Omental fat pad (tissue), 4 donors: ENCODE results near the gene KIF21B. TPM values are rescaled to one million over a fixed set of nuclear protein-coding genes. Genes with fewer than 3 reads are reported as not detected.

Source experiments
- ATAC-seq: fragments of 150-250 bp; one replicate; pipeline ENCODE4 v1.9.1; 2016; ENCODE audit warnings: mild to moderate bottlenecking, moderate library complexity; ENCODE audit not compliant: low FRiP score
- DNase-seq: peaks from one replicate; pipeline ENCODE4 v3.0.0-alpha.2; 2019; ENCODE audit warnings: low spot score
- total RNA-seq, 4 donors: library from RNA; depleted of rRNA; stranded (reverse); fragments of >200 nt; gene quantifications; one replicate each; pipeline ENCODE4 v1.1.0, GENCODE V29; 2016
- TF ChIP-seq, protein P1 (sequence below), 3 donors: fragments of 450-650 bp; IDR thresholded peaks; one replicate each; pipeline ENCODE4 v1.5.1; 2016 to 2017; ENCODE audit warnings: antibody characterized with exemption in 3 of 3, mild to moderate bottlenecking in 3 of 3, moderate library complexity in 2 of 3

Gene KIF21B
- total RNA-seq, 4 donors from 2014 or later = 0.93 to 6.1 (median 3.7) TPM

DNA sequence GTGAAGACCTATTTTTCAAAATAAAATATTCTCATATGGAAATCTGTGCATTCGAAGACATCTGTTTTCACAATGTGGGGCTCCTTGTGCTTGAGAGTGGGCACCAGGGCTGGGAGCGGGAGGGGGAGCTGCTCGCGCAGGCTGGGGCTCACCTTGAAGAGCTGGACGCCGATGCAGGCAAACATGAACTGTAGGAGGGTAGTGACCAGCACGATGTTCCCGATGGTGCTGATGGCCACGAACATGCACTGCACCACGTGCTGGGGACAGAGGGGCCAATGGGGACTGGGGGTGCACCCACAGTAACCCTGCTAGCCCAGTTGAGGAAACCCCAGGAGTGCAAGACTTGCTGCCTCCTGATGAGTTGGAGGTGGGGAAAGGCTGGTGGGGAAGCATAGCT, 42.2 kb upstream of the KIF21B start:
- DNase-seq (no peak), ATAC-seq (no peak)
- TF ChIP-seq, protein P1, sequence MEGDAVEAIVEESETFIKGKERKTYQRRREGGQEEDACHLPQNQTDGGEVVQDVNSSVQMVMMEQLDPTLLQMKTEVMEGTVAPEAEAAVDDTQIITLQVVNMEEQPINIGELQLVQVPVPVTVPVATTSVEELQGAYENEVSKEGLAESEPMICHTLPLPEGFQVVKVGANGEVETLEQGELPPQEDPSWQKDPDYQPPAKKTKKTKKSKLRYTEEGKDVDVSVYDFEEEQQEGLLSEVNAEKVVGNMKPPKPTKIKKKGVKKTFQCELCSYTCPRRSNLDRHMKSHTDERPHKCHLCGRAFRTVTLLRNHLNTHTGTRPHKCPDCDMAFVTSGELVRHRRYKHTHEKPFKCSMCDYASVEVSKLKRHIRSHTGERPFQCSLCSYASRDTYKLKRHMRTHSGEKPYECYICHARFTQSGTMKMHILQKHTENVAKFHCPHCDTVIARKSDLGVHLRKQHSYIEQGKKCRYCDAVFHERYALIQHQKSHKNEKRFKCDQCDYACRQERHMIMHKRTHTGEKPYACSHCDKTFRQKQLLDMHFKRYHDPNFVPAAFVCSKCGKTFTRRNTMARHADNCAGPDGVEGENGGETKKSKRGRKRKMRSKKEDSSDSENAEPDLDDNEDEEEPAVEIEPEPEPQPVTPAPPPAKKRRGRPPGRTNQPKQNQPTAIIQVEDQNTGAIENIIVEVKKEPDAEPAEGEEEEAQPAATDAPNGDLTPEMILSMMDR (IDR thresholded peaks at IDR 0.05) = no peak

DNA sequence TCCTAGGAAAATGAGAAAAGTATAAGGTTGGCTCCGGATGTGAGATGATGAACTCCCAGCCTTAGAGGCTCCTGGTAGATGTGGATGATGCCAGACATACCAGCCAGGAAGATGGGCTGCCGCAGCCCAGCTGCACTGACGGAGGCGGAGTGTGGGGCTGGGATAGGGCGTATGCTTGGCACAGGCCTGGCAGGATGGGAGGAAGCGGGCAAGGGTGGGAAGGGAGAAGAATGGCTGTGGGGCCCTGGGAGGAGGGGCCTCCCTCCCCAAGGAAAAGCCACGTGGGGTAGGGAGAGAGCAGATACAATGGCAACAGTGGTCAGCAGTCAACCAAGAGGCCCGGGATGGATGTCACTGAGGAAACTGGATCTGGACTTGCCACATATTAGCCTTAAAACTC, 41.3 kb upstream of the KIF21B start:
- ATAC-seq = no peak
- DNase-seq = no peak
- TF ChIP-seq, protein P1 (IDR thresholded peaks at IDR 0.05) = no peak

DNA sequence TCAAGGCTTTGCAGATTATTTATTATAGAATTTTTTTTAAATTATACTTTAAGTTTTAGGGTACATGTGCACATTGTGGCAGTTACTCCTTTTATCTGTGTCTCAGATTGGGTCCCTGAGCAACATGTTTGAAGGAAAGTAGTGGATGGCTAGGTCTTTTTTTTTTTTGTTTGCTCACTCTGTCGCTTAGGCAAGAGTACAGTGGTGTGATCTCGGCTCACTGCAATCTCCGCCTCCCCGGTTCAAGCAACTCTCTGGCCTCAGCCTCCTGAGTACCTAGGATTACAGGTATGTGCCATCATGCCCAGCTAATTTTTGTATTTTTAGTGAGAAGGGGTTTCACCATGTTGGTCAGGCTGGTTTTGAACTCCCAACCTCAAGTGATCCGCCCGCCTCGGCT, 39.6 kb upstream of the KIF21B start:
- ATAC-seq (no peak), DNase-seq (no peak)
- TF ChIP-seq, protein P1 (IDR thresholded peaks at IDR 0.05) = no peak

DNA sequence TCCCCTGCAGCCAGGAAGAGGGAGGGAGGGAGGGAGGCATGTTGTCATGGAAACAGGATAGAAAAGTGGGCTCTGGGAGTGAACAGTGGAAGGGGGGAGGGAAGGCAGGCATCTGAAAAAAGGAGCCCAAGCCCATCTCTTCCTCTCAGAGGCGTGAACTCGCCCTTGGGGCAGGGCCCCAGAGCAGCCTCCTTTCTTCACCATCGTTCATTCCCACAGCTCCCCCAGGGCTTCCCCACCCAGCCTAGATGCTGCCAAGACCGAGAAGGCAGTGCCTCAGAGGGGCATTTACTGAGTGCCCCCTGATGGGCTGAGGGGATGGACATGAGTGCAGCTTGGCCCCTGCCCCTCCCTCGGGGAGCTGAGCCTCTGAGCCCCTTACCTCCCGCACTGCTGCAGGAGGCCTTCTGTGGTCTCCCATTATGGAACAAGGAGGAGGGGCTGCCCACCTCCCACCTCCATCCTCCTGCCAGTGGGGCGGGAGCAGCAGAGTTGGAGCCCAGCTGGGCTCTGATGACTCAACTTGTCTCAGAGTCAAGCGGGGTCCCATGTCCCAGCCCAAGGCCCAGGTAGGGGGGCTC, 39.1 kb upstream of the KIF21B start:
- TF ChIP-seq, protein P1 (IDR thresholded peaks at IDR 0.05) = no peak
- ATAC-seq (no peak), DNase-seq (no peak)

DNA sequence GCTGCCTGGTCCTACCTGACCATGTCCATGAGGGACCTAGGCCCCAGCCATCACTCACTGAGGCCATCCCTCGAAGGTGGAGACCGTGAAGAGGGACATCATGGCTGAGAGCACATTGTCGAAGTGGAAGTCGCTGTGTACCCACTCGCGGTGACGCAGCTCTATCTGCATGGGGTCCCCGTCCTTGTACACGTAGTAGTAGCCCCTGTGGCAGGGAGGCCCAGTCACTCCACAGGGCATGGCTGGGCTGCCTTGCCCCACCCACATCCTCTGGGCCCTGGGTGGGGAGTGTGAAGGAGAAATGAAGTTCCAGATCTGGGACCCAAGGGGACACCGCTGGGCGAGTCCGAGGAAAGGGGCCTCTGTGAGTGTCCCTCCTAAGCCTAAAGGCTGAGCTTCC, 38.4 kb upstream of the KIF21B start:
- ATAC-seq (no peak), DNase-seq (no peak)
- TF ChIP-seq, protein P1 (IDR thresholded peaks at IDR 0.05) = no peak

DNA sequence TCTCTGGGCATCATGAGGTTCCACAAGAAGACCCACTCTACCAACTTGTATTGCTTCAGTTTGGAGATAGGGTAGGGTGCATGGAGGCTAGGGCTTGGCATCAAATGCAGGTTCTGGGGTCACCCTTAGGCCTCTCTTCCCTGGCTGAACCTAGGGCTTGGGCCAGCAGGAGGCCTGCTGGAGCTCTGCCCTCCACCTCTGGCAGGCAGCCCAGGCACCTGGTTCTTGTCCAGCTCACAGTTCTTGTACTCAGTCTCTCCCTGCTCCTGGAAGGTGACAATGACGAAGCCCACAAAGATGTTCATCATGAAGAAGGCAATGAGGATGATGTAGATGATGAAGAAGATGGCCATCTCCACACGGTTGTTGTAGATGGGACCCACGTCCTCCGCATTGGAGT, 37.5 kb upstream of the KIF21B start:
- no peak for DNase-seq
- no peak for ATAC-seq
- TF ChIP-seq, protein P1 (IDR thresholded peaks at IDR 0.05) = no peak

DNA sequence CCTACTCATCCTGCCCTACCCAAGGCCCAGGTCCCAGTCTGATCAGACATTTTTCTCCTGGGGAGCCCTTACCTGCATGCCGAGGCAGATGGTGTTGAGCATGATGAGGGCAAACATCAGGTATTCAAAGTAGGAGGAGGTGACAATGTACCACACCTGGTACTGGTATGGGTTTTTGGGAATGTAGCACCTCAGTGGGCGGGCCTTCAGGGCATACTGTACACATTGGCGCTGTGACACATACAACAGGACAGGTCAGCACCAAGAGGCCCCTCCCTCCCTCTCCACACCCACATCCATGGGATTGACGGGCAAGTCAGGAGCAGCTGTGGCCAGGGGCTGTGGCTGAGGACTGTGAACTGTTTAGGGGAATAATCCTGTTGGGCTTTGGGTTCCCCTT, 37.1 kb upstream of the KIF21B start:
- no peak for ATAC-seq
- TF ChIP-seq, protein P1 (IDR thresholded peaks at IDR 0.05) = no peak
- no peak for DNase-seq
